Measurements from ENCODE around the gene PTPN5. TPM values are rescaled to one million over a fixed set of nuclear protein-coding genes. Genes with fewer than 3 reads are reported as not detected.

Gene PTPN5
- total RNA-seq, 2 experiments from 2014 or later: not detected

- CTCF ChIA-PET: interaction anchor here (5.7 to 9.7 kb wide), 2 partner anchors 9 to 25 kb away, joined by 55 to 106 read pairs; no protein-coding TSS in a partner anchor
Measured at GRCh38 chr11:18773681-18774080, 17.9 kb downstream of the PTPN5 start.

GRCh38 chr11:18773104-18773503 lies 18.5 kb downstream of the PTPN5 start:
- intact Hi-C loops (cut with micrococcal nuclease): no loop called here
- Mint-ChIP-seq H3K27ac (no peak overlapping the region), H3K9me3 (no peaks in the 10 kb centered on the region), H3K4me1 (ENCODE audit: low read depth) (peaks cover 15% of the 10 kb centered on the region), H3K27me3 (peaks cover 3% of the 10 kb centered on the region), H3K4me3 (no peak overlapping the region), H3K36me3 (ENCODE audit: low read depth) (no peaks in the 10 kb centered on the region)
- ATAC-seq (no peak), DNase-seq (no peak)
- ChIA-PET POLR2A (interaction anchor here (0.6 kb wide), 1 partner anchor 41 kb away, joined by 4 read pairs; no protein-coding TSS in a partner anchor), CTCF (interaction anchor here (5.7 to 9.7 kb wide), 2 partner anchors 9 to 26 kb away, joined by 55 to 106 read pairs; no protein-coding TSS in a partner anchor)
- no peak for TF ChIP-seq CTCF (IDR thresholded peaks at IDR 0.05)

More at GRCh38 chr11:18773681-18774080, 17.9 kb downstream of the PTPN5 start:
- ATAC-seq: no peak
- H3K4me1 Mint-ChIP-seq (ENCODE audit: low read depth): peaks cover 14% of the 10 kb centered on the region
- no peak overlapping the region for H3K4me3 Mint-ChIP-seq
- no peaks in the 10 kb centered on the region for H3K36me3 Mint-ChIP-seq (ENCODE audit: low read depth)
- H3K9me3 Mint-ChIP-seq: no peaks in the 10 kb centered on the region
- H3K27ac Mint-ChIP-seq: no peak overlapping the region
- no peak for DNase-seq
- intact Hi-C loops (cut with micrococcal nuclease): no loop called here
- peaks cover 3% of the 10 kb centered on the region for H3K27me3 Mint-ChIP-seq
- TF ChIP-seq CTCF (IDR thresholded peaks at IDR 0.05): no peak
- POLR2A ChIA-PET: interaction anchor here (0.6 kb wide), 1 partner anchor 40 kb away, joined by 4 read pairs; no protein-coding TSS in a partner anchor

GRCh38 chr11:18772211-18772610 lies 19.4 kb downstream of the PTPN5 start:
- H3K27ac Mint-ChIP-seq: no peak overlapping the region
- H3K9me3 Mint-ChIP-seq: no peaks in the 10 kb centered on the region
- no peak for ATAC-seq
- intact Hi-C loops (cut with micrococcal nuclease): no loop called here
- no peak for DNase-seq
- no peaks in the 10 kb centered on the region for H3K36me3 Mint-ChIP-seq (ENCODE audit: low read depth)
- H3K4me3 Mint-ChIP-seq: no peak overlapping the region
- TF ChIP-seq CTCF (IDR thresholded peaks at IDR 0.05): no peak
- ChIA-PET POLR2A (no interaction called here), CTCF (interaction anchor here (1.4 kb wide), 1 partner anchor 31 kb away, joined by 4 read pairs; no protein-coding TSS in a partner anchor)
- peaks cover 5% of the 10 kb centered on the region for H3K27me3 Mint-ChIP-seq
- H3K4me1 Mint-ChIP-seq (ENCODE audit: low read depth): peaks cover 19% of the 10 kb centered on the region

GRCh38 chr11:18771266-18772035 lies 20.1 kb downstream of the PTPN5 start:
- CTCF ChIA-PET: interaction anchor here (1.4 kb wide), 1 partner anchor 32 kb away, joined by 4 read pairs; no protein-coding TSS in a partner anchor

More at GRCh38 chr11:18771266-18772035, 20.1 kb downstream of the PTPN5 start:
- Mint-ChIP-seq H3K27ac (no peak overlapping the region), H3K4me3 (no peak overlapping the region), H3K27me3 (peaks cover 6% of the 10 kb centered on the region), H3K9me3 (no peaks in the 10 kb centered on the region), H3K4me1 (ENCODE audit: low read depth) (peaks cover 19% of the 10 kb centered on the region), H3K36me3 (ENCODE audit: low read depth) (no peaks in the 10 kb centered on the region)
- intact Hi-C loops (cut with micrococcal nuclease): no loop called here
- POLR2A ChIA-PET: no interaction called here
- no peak for DNase-seq
- no peak for TF ChIP-seq CTCF (IDR thresholded peaks at IDR 0.05)
- ATAC-seq: no peak

All from activated CD8-positive, alpha-beta T cell treated with anti-CD3 and anti-CD28 coated beads for 36 hours (primary cell).